ENCODE measurements around the gene SNX30.

The SNX30 gene

GRCh38 chr9:112884721-112885120, 134.2 kb downstream of the SNX30 start:
- DNase-seq (ENCODE audit: low read depth, low spot score) = no peak
- Histone ChIP-seq H3K9ac (ENCODE audit: insufficient read length, low read depth) (no peak overlapping the region), H3K27me3 (ENCODE audit: insufficient read depth, insufficient read length) (peaks cover 8% of the 10 kb centered on the region), H3K4me3 (ENCODE audit: insufficient read length, low read depth) (no peak overlapping the region), H3K9me3 (ENCODE audit: insufficient read depth, low read length) (no peaks in the 10 kb centered on the region), H3K4me1 (ENCODE audit: insufficient read depth, insufficient read length) (peaks cover 4% of the 10 kb centered on the region), H3K36me3 (ENCODE audit: insufficient read depth, insufficient read length, low read length) (peaks cover 3% of the 10 kb centered on the region)
- no peak for TF ChIP-seq YY1 (IDR thresholded peaks at IDR 0.05; ENCODE audit: insufficient read depth, insufficient read length)
- TF ChIP-seq SUZ12 (IDR thresholded peaks at IDR 0.05; ENCODE audit: extremely low read depth, insufficient read depth, insufficient read length) = no peak
- TF ChIP-seq ZNF274 (IDR thresholded peaks at IDR 0.05; ENCODE audit: low read depth, low read length) = no peak

- TF ChIP-seq YY1 (IDR thresholded peaks at IDR 0.05; ENCODE audit: insufficient read depth, insufficient read length) = no peak
- no peak for TF ChIP-seq SUZ12 (IDR thresholded peaks at IDR 0.05; ENCODE audit: extremely low read depth, insufficient read depth, insufficient read length)
- no peak for TF ChIP-seq ZNF274 (IDR thresholded peaks at IDR 0.05; ENCODE audit: low read depth, low read length)
- no peak for DNase-seq (ENCODE audit: low read depth, low spot score)
- H3K9me3 ChIP-seq (ENCODE audit: insufficient read depth, low read length) = no peaks in the 10 kb centered on the region
- peaks cover 7% of the 10 kb centered on the region for H3K4me1 ChIP-seq (ENCODE audit: insufficient read depth, insufficient read length)
- peaks cover 1% of the 10 kb centered on the region for H3K36me3 ChIP-seq (ENCODE audit: insufficient read depth, insufficient read length, low read length)
- H3K9ac ChIP-seq (ENCODE audit: insufficient read length, low read depth) = no peak overlapping the region
- no peak overlapping the region for H3K4me3 ChIP-seq (ENCODE audit: insufficient read length, low read depth)
- H3K27me3 ChIP-seq (ENCODE audit: insufficient read depth, insufficient read length) = peaks cover 14% of the 10 kb centered on the region
These were observed 134.8 kb downstream of the SNX30 start for GRCh38 chr9:112885324-112885723.

GRCh38 chr9:112886351-112886750, 135.8 kb downstream of the SNX30 start:
- Histone ChIP-seq H3K27me3 (ENCODE audit: insufficient read depth, insufficient read length) (peaks cover 24% of the 10 kb centered on the region), H3K9me3 (ENCODE audit: insufficient read depth, low read length) (no peaks in the 10 kb centered on the region), H3K4me1 (ENCODE audit: insufficient read depth, insufficient read length) (peaks cover 11% of the 10 kb centered on the region), H3K36me3 (ENCODE audit: insufficient read depth, insufficient read length, low read length) (no peaks in the 10 kb centered on the region), H3K4me3 (ENCODE audit: insufficient read length, low read depth) (no peak overlapping the region), H3K9ac (ENCODE audit: insufficient read length, low read depth) (no peak overlapping the region)
- TF ChIP-seq ZNF274 (IDR thresholded peaks at IDR 0.05; ENCODE audit: low read depth, low read length) = no peak
- no peak for TF ChIP-seq YY1 (IDR thresholded peaks at IDR 0.05; ENCODE audit: insufficient read depth, insufficient read length)
- no peak for TF ChIP-seq SUZ12 (IDR thresholded peaks at IDR 0.05; ENCODE audit: extremely low read depth, insufficient read depth, insufficient read length)
- DNase-seq (ENCODE audit: low read depth, low spot score) = no peak

DNA sequence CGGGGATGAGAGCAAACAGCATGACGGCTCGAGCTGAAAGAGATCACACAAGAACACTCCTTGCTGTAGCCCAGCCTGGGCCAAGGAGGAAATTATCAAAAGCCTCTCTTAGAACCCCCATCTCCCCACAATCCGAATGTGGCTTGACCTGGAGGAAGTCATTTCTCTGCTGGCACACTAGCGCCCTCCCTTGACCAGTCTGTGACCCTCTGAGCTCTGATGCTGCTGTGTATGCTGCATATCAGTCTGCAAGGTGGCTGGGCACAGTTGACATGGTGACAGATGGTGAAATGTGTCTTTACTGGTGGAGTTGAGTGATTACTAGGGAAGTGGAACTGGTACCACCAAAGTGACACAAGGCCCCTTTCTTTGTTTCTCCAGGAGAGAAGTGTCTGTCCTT, 136.8 kb downstream of the SNX30 start:
- no peak for DNase-seq (ENCODE audit: low read depth, low spot score)
- H3K9me3 ChIP-seq (ENCODE audit: insufficient read depth, low read length) = no peaks in the 10 kb centered on the region
- TF ChIP-seq YY1 (IDR thresholded peaks at IDR 0.05; ENCODE audit: insufficient read depth, insufficient read length) (no peak), ZNF274 (IDR thresholded peaks at IDR 0.05; ENCODE audit: low read depth, low read length) (no peak), SUZ12 (IDR thresholded peaks at IDR 0.05; ENCODE audit: extremely low read depth, insufficient read depth, insufficient read length) (no peak)

GRCh38 chr9:112890106-112891081, 139.8 kb downstream of the SNX30 start, which contains the start of gene SLC46A2:
TSS of gene SLC46A2 (minus strand) at chr9:112890876. CDS start at chr9:112890681, 195 bp downstream.
- Histone ChIP-seq H3K9ac (ENCODE audit: insufficient read length, low read depth) (peak within 1 kb of the TSS; percentile 81), H3K4me3 (ENCODE audit: insufficient read length, low read depth) (peak within 1 kb of the TSS; percentile 48), H3K4me1 (ENCODE audit: insufficient read depth, insufficient read length) (peaks cover 7% of the 10 kb centered on the region), H3K27me3 (ENCODE audit: insufficient read depth, insufficient read length) (peaks cover 44% of the 10 kb centered on the region), H3K9me3 (ENCODE audit: insufficient read depth, low read length) (no peaks in the 10 kb centered on the region), H3K36me3 (ENCODE audit: insufficient read depth, insufficient read length, low read length) (no peaks in the 10 kb centered on the region)
- DNase-seq (ENCODE audit: low read depth, low spot score) = no peak
- peak; percentile 27 for TF ChIP-seq SUZ12 (IDR thresholded peaks at IDR 0.05; ENCODE audit: extremely low read depth, insufficient read depth, insufficient read length)
- TF ChIP-seq YY1 (IDR thresholded peaks at IDR 0.05; ENCODE audit: insufficient read depth, insufficient read length) = no peak

More for the DNA sequence above, 136.8 kb downstream of the SNX30 start:
- no peak overlapping the region for H3K9ac ChIP-seq (ENCODE audit: insufficient read length, low read depth)
- peaks cover 11% of the 10 kb centered on the region for H3K4me1 ChIP-seq (ENCODE audit: insufficient read depth, insufficient read length)
- no peak overlapping the region for H3K4me3 ChIP-seq (ENCODE audit: insufficient read length, low read depth)
- H3K27me3 ChIP-seq (ENCODE audit: insufficient read depth, insufficient read length) = peaks cover 34% of the 10 kb centered on the region
- no peaks in the 10 kb centered on the region for H3K36me3 ChIP-seq (ENCODE audit: insufficient read depth, insufficient read length, low read length)

DNA sequence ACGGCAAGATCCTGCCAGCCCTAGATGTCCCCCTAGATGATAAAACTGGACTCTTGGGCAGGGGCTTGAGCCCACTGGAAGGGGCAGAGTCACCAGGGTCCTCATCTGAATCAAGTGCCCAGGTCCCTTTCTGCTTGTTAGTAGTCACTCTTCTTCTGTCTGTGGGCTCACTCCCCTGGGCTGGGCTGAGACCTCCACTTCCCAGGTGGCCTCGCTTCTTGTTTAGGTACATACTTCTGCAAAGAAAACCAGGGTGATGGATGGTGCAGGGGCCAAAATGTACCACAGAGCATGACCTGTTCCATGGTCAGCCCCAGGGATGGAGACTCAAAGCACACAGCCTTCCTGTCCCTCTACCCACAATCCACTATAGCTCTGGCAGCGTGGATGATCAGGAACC, 141.0 kb downstream of the SNX30 start:
- no peak for TF ChIP-seq SUZ12 (IDR thresholded peaks at IDR 0.05; ENCODE audit: extremely low read depth, insufficient read depth, insufficient read length)
- no peak for TF ChIP-seq ZNF274 (IDR thresholded peaks at IDR 0.05; ENCODE audit: low read depth, low read length)
- no peak for TF ChIP-seq YY1 (IDR thresholded peaks at IDR 0.05; ENCODE audit: insufficient read depth, insufficient read length)
- DNase-seq (ENCODE audit: low read depth, low spot score) = no peak

DNA sequence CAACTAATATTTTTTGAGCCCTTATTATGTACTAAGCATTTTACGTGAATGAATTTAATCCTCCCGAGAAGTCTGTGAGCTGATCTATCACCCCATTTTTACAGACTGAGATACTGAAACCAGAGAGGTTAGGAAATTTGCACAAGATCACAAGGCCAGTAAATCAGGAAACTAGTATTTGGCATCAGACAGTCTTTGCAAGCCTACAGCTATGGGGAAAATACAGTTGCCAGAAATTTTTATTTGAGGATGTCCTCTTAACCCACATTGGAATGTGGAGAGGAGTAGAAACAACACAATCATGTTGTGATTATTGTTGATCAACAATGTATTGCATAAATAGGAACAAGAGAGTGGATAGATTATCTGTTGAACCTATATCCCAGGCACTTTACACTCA, 142.4 kb downstream of the SNX30 start:
- Histone ChIP-seq H3K36me3 (ENCODE audit: insufficient read depth, insufficient read length, low read length) (no peaks in the 10 kb centered on the region), H3K27me3 (ENCODE audit: insufficient read depth, insufficient read length) (peaks cover 44% of the 10 kb centered on the region), H3K9ac (ENCODE audit: insufficient read length, low read depth) (no peak overlapping the region), H3K9me3 (ENCODE audit: insufficient read depth, low read length) (no peaks in the 10 kb centered on the region), H3K4me1 (ENCODE audit: insufficient read depth, insufficient read length) (peaks cover 7% of the 10 kb centered on the region), H3K4me3 (ENCODE audit: insufficient read length, low read depth) (no peak overlapping the region)
- no peak for DNase-seq (ENCODE audit: low read depth, low spot score)
- TF ChIP-seq YY1 (IDR thresholded peaks at IDR 0.05; ENCODE audit: insufficient read depth, insufficient read length) = no peak
- no peak for TF ChIP-seq ZNF274 (IDR thresholded peaks at IDR 0.05; ENCODE audit: low read depth, low read length)
- TF ChIP-seq SUZ12 (IDR thresholded peaks at IDR 0.05; ENCODE audit: extremely low read depth, insufficient read depth, insufficient read length) = no peak

More for the DNA sequence above, 141.0 kb downstream of the SNX30 start:
- Histone ChIP-seq H3K9me3 (ENCODE audit: insufficient read depth, low read length) (no peaks in the 10 kb centered on the region), H3K36me3 (ENCODE audit: insufficient read depth, insufficient read length, low read length) (no peaks in the 10 kb centered on the region), H3K4me3 (ENCODE audit: insufficient read length, low read depth) (no peak overlapping the region), H3K4me1 (ENCODE audit: insufficient read depth, insufficient read length) (peaks cover 7% of the 10 kb centered on the region), H3K27me3 (ENCODE audit: insufficient read depth, insufficient read length) (peaks cover 44% of the 10 kb centered on the region), H3K9ac (ENCODE audit: insufficient read length, low read depth) (no peak overlapping the region)
